NOMO-1 treated with DMSO at 0.1 percent for 48 hours (cell line): ENCODE measurements around the gene KAZN.

Experiments
- DNase-seq: peaks from one replicate; lab custom pipeline; 2025; ENCODE audit not compliant: unreplicated experiment; lab: John Stamatoyannopoulos, UW

The KAZN gene

DNA sequence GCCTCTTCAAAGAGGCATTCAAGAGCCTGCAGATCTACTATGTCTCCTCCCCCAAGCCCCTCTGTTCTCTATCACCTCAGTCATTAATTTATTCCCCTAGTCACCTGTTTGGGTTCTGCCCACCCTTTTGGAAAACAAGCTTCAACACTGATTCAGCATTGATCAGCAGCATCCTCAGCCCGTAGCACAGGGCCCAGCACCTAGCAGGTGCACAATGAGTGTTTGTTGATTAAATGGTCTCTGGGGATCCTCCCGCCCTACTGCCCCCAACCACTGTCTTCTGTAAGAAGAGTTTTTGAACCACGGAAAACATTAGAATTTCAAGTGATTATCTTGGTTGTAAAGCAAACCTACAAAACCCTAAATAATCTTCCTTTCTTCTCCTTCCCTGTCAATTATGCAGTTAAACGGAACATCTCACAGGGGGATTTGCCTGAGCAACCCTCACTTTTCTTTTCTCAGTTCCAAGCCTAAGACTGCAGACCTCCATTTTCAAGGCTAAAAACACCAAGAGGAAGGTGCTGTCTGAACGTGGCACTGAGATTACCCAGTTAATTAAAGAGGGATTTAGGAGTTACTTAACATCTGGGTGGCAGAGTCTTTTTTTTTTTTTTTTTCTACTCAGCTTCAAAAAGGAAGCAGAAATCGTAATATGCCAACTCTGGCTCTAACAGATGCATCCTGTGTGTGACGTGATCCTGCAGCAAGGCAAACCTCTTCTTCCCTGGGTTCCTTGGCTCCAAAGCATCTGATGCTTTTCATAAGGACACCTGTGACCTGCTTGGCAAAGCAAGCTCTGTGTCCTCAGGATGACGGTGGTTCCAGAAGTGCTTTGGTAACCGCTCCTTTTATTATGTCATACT is 163.0 kb downstream of the KAZN start:
- DNase-seq = no peak

GRCh38 chr1:14763977-14764376 is 165.5 kb downstream of the KAZN start:
- no peak for DNase-seq

- DNase-seq = no peak
These were observed 167.3 kb downstream of the KAZN start for GRCh38 chr1:14765773-14766172.

- DNase-seq = no peak
These were observed 168.6 kb downstream of the KAZN start for GRCh38 chr1:14767075-14767474.

- no peak for DNase-seq
These were observed 170.3 kb downstream of the KAZN start for GRCh38 chr1:14768582-14769304.

DNA sequence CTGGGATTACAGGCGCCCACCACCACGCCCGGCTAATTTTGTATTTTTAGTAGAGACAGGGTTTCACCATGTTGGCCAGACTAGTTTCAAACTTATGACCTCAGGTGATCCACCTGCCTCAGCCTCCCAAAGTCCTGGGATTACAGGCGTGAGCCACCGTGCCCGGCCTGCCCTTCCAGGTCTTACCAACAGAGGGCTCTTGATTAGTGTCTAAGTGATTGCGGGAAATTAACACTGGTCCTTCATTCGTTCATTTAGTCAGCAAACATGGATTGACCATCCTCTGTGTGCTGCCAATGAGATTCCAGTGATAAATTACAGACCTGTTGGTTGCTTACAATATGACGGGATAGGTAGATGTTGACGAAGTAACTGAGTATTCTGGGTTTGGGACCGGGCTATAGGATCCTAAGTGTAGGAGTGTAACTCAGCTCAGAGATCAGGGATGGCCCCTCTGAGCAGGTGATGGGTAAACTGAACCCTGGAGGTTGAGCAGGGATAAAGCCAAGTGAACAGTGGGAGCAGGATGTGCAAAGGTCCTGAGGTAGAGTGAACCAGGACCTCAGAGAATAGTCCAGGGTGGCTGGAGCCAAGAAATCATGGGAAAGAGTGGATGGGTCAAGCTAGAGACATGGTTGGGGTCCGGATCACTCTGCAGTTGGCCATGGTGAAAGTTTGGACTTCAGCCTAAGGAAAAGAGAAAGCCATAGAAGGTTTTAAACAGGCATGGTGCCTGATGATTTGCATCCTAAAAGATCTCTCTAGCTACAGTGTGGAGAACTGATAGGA is 171.2 kb downstream of the KAZN start:
- DNase-seq = no peak

DNA sequence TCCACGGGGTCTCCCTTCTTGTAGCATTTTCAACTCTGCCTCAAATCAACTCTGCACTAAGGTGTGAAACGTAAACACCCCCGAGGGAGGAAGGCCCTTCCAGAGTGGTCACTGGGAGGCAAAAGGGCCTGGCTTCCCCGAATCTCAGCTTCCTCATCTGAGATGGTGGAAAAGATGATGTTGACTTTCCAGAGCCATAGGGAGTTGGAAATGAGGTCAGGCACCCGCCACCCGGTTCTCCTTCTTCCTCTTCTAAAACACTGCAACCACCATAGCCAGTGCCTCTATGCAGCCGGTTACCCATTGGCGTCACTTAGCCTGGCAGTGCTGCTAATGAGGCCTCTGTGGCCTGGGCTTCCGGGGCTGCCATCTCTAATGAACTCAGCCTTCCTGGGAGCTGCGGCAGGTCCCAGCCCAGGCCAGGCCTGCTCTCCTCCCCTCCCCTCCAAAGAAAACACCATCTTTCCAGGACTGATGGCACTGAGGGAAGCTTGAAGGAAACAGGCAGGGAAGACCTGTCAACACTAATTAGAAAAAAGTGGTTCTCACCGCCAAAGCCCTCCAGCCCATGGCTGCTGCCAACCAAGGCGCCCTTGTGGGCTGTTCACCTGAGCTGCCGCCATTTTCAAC is 175.0 kb downstream of the KAZN start:
- no peak for DNase-seq

- no peak for DNase-seq
These were observed 175.7 kb downstream of the KAZN start for GRCh38 chr1:14774225-14774624.

- no peak for DNase-seq
These were observed 176.5 kb downstream of the KAZN start for GRCh38 chr1:14774988-14775387.

DNA sequence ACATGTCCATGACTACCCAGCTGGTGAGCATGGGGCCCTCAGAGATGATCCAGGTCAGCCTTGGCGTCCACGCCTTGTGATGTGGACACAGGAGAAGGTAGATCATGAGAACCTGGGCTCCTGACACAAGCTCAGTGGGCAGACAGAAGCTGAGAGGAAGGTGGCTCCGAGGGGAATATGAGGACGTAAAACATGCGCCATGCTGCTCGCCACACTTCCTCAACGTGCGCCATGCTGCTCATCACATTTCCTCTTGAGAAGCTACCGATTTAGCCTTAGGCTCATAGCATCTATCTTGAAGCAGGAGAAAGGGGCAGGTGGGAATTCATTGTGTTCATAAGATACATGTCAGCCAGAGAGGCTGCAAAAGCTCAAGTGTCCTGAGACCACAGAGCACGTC is 176.9 kb downstream of the KAZN start:
- no peak for DNase-seq

GRCh38 chr1:14777516-14778506 is 179.3 kb downstream of the KAZN start:
- no peak for DNase-seq

DNA sequence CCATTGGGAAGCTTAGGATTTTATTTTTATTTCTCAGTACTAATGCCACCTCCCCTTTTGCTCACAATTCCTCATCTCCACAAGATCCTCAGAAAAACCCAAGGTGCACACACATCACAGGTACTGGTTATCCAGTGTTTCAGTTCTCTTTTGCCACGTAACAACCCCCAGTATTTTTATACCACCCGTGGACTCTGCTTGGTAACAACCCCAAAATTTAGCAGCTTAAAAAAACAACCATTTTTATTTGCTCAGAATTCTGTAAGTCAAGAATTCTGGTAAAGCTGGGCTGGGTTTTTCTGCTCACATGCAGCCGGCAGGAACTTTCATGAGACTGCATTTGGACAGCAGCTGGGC is 180.0 kb downstream of the KAZN start:
- DNase-seq = no peak

- DNase-seq = no peak
These were observed 180.7 kb downstream of the KAZN start for GRCh38 chr1:14778898-14779865.

- peak; percentile 88 for DNase-seq
These were observed 181.8 kb downstream of the KAZN start for GRCh38 chr1:14780271-14780670.

- DNase-seq = no peak
These were observed 183.3 kb downstream of the KAZN start for GRCh38 chr1:14781811-14782210.

GRCh38 chr1:14782741-14783591 is 184.5 kb downstream of the KAZN start:
- no peak for DNase-seq

DNA sequence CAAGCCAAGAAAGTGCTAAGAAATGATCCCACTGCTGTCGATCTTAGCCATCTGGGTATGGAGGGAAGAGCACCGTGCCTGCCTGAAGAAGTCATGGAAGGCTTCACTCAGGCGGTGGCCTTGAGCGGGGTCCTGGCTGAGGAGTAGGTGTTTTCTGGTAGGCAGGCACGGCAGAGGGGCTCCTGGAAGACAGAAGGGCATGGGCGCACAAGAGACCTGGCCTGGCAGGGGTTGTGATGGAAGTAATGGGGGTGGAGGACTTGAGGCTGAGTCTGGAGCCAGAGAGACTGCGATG is 185.1 kb downstream of the KAZN start:
- no peak for DNase-seq
